Cortex of kidney (tissue), 1 donor: Measurements from ENCODE around the gene SP110.
"Not testable (repeated sequence)": the region's sequence is repeated elsewhere in the genome, so short reads cannot be mapped to it uniquely, and the experiment has no call there.

Source experiments
- DNase-seq: peaks from one replicate; lab custom pipeline; 2025; lab: John Stamatoyannopoulos, UW

SP110 gene

DNA sequence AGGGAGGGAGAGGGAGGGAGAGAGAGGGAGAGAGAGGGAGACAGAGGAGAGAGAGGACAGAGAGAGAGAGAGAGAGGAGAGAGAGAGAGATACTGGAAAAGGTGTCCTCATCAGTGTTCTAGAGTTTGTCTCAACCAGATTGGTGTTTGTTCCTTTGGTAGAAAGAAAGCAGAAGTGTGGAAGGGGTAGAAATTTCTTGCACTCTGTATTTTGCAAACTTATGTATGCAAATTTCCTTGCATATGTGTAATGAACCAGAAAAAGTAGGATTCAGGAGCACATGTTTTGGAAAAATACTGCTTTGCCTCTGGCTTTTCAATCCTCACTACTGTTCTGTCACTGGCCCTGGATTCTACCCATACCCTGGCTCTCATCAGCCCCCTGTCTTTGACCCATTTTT, 4.7 kb upstream of the SP110 start:
- DNase-seq, result no peak

- not testable (repeated sequence) for DNase-seq
Observed at GRCh38 chr2:230222829-230223228, 3.0 kb upstream of the SP110 start.

GRCh38 chr2:230221493-230221892, 1.7 kb upstream of the SP110 start:
- DNase-seq, result no peak

- no peak for DNase-seq
Observed at GRCh38 chr2:230220347-230220969, 674 bp upstream of the SP110 start.

- DNase-seq, result no peak
Observed at GRCh38 chr2:230218421-230218820, 1.4 kb downstream of the SP110 start.

DNA sequence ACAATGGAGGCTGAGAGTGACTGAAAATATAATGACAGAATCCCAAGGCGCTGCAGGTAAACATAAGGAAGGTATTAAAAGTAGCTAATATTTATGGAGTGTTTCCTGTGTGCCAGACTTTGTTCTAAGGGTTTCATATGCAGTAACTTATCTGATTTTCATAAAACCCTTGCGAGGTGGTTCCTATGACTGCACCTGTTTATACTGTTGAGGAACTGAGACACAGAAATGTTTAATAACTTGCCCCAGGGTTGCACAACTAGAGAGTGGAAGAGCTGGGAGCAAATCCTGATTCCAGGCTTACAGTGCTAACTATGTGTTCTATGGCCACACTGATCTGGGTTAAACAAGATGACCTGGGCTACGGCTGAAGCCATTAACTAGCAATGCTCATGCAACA, 2.4 kb downstream of the SP110 start:
- no peak for DNase-seq

GRCh38 chr2:230216489-230216888, 3.3 kb downstream of the SP110 start:
- DNase-seq, result no peak

GRCh38 chr2:230209422-230210051, 10.2 kb downstream of the SP110 start:
- no peak for DNase-seq

GRCh38 chr2:230208576-230208975, 11.2 kb downstream of the SP110 start:
- no peak for DNase-seq

- DNase-seq, result no peak
Observed at GRCh38 chr2:230205721-230206120, 14.1 kb downstream of the SP110 start.

DNA sequence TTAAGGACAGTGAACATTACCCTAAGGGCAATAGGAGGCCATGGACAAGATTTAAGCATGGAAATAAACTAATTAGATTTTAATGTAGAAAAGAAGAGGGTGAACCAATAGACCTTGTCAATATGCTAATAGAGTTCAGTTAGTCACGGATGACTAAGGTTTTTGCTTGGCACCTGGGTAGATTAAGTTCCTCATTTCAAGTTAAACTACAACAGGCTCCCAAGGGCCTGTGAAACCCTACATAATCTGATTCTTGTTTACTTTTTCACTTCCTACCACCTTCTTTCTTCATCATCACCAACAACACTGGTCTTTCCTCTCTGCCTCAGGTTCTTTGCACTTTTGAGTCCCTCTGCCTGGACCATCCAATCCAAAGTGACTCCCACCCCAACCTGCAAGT, 14.8 kb downstream of the SP110 start:
- no peak for DNase-seq

DNA sequence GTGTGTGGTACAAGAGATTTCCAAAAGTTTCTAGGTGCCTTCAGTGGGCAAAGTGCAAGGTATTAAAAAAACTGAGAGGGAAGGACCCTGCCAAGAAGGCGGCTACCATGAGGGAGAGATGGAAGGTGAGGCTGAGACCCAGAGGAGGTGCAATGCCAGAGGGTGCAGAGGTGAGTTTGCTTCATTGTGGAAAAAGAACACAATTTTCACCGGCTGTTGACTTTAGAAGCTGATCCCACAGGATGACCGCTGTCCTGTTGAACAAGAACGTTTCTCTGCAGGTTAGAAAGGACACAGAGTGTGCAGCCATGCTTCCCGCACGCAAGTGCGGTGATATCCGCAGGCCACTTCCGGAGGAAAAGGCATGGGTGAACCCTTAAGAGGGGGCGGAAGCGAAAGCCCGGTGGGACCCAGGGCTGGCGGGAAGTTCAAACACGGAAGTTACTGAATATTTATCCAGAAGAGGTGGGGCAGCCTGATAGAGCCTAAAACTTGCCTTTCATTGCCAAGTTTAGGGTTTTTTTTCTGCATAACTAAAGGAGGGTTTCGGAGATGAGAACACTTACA, 16.6 kb downstream of the SP110 start:
- DNase-seq, result no peak

DNA sequence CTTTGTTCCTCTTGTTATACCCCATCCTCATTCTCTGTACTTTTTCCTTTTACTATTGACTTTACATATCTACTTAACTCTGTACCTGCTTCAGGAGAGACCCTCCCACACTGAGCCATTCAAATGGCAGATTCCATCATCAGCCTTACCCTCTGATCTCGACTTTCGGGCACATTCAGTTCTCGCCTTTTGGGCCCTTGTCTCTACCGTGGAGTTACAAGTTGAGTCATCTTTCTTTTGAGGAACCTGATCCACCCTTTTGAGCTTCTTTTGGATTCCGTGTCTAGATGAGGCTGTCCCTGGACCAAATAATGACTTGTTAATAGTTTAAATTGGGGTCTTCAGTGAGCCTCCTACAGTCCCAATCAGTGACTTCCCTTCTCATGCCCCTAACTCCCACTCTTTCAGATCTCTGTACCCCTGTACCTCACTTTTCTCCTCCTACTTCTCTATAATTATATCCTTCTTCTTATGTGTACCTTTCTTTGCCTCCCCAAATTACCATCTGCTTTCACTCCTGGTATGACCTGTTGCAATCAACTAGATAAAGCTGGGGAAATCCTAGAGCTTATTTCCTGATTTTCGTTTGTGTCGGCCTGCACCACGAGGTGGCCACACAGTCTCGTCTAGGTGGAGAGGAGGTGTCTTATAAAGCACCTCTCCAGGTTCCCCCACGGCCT, 17.2 kb downstream of the SP110 start:
- DNase-seq, result no peak

GRCh38 chr2:230184727-230185578, 34.8 kb downstream of the SP110 start:
- no peak for DNase-seq

GRCh38 chr2:230181195-230181594, 38.6 kb downstream of the SP110 start:
- no peak for DNase-seq

- no peak for DNase-seq
Observed at GRCh38 chr2:230179907-230180306, 39.9 kb downstream of the SP110 start.

GRCh38 chr2:230178546-230179485, 41.0 kb downstream of the SP110 start:
- no peak for DNase-seq

GRCh38 chr2:230176996-230177395, 42.8 kb downstream of the SP110 start:
- no peak for DNase-seq

GRCh38 chr2:230174466-230174865, 45.3 kb downstream of the SP110 start:
- DNase-seq, result no peak

DNA sequence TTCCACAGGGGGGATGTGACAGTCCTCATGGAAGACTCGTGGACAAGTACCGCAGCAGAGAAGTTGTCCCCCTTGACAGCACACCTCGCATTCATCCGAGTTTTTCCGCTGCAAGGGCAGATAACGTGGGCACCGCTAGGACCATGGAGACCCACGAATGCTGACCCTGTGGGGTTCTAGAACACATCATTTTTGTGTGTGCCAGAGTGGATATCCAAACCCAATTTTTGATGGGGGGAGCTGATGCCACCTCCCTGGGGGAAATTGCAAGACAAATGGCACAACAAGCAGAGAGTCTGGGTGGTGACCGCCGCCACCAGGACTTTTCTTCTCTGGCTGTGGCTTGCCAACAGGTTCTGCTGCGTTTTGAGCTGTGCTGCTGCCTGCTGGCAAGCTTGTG, 46.9 kb downstream of the SP110 start:
- DNase-seq, result no peak

DNA sequence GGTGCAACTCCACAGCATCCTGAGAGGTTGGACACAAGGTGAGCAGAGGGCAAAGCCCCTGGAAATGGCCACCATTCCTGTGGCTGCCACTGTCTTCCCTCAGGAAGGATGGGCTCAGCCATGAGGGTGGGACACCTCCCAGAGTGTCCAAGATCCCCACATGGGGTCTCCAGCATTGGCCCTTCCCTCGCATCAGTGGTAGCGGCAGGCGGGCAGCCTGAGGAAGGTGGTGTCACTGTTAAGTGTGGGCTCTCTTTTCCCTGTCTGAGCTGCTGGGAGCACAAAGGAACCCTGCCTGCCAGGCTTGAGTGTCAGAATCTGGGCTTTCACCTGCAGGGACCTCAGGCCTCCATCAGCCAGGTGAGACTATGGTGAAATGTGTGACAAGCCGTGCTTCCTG, 47.6 kb downstream of the SP110 start:
- DNase-seq, result no peak
